ENCODE measurements around the gene MAP7D1. TPM values are rescaled to one million over a fixed set of nuclear protein-coding genes. Genes with fewer than 3 reads are reported as not detected.
"Not testable (repeated sequence)": the region's sequence is repeated elsewhere in the genome, so short reads cannot be mapped to it uniquely, and the experiment has no call there.

Gene MAP7D1
- total RNA-seq, 1 donor from 2014 or later = 120 TPM

- H3K36me3 ChIP-seq = no peaks in the 10 kb centered on the region
- ATAC-seq = no peak
- H3K4me3 ChIP-seq = no peak overlapping the region
- H3K4me1 ChIP-seq = peaks cover under 1% of the 10 kb centered on the region
- TF ChIP-seq, protein P1, sequence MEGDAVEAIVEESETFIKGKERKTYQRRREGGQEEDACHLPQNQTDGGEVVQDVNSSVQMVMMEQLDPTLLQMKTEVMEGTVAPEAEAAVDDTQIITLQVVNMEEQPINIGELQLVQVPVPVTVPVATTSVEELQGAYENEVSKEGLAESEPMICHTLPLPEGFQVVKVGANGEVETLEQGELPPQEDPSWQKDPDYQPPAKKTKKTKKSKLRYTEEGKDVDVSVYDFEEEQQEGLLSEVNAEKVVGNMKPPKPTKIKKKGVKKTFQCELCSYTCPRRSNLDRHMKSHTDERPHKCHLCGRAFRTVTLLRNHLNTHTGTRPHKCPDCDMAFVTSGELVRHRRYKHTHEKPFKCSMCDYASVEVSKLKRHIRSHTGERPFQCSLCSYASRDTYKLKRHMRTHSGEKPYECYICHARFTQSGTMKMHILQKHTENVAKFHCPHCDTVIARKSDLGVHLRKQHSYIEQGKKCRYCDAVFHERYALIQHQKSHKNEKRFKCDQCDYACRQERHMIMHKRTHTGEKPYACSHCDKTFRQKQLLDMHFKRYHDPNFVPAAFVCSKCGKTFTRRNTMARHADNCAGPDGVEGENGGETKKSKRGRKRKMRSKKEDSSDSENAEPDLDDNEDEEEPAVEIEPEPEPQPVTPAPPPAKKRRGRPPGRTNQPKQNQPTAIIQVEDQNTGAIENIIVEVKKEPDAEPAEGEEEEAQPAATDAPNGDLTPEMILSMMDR (IDR thresholded peaks at IDR 0.05) = no peak
- no peaks in the 10 kb centered on the region for H3K27me3 ChIP-seq (ENCODE audit: low read depth)
- no peaks in the 10 kb centered on the region for H3K9me3 ChIP-seq
- intact Hi-C loops (cut with DNase I) = no loop called here
- no peak for DNase-seq
- no peak overlapping the region for H3K27ac ChIP-seq
Measured at GRCh38 chr1:36217670-36218069, 61.7 kb downstream of the MAP7D1 start.

DNA sequence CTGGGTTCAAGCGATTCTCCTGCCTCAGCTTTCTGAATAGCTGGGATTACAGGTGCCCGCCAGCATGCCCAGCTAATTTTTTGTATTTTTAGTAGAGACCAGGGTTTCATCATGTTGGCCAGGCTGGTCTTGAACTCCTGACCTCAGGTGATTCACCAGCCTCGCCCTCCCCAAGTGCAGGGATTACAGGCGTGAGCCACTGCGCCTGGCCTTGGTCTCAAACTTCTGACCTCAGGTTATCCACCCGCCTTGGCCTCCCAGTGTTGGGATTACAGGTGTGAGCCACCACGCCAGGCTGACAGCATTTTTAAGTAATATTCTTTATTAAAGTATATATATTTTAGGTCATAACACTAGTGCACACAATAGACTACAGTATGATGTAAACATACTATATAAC is 65.9 kb downstream of the MAP7D1 start:
- H3K9me3 ChIP-seq; ATAC-seq; H3K27ac ChIP-seq; H3K27me3 ChIP-seq (ENCODE audit: low read depth); DNase-seq; intact Hi-C loops (cut with DNase I); H3K36me3 ChIP-seq; H3K4me3 ChIP-seq: not testable (repeated sequence)
- peaks cover 28% of the 10 kb centered on the region for H3K4me1 ChIP-seq

- no peak for DNase-seq
- Histone ChIP-seq H3K36me3 (peaks cover 3% of the 10 kb centered on the region), H3K27me3 (ENCODE audit: low read depth) (no peaks in the 10 kb centered on the region), H3K4me3 (peak overlapping the region; percentile 87), H3K4me1 (peaks cover 36% of the 10 kb centered on the region), H3K9me3 (no peaks in the 10 kb centered on the region), H3K27ac (peak overlapping the region; percentile 97)
- TF ChIP-seq, protein P1 (IDR thresholded peaks at IDR 0.05) = no peak
- no peak for ATAC-seq
- intact Hi-C loops (cut with DNase I) = no loop called here
Measured at GRCh38 chr1:36222481-36223380, 66.8 kb downstream of the MAP7D1 start.

- no peak for DNase-seq
- peak; percentile 16 to 34 for ATAC-seq
- peak overlapping the region; percentile 97 for H3K27ac ChIP-seq
- TF ChIP-seq, protein P1 (IDR thresholded peaks at IDR 0.05) = no peak
- H3K36me3 ChIP-seq = peaks cover 11% of the 10 kb centered on the region
- H3K4me3 ChIP-seq = peak overlapping the region; percentile 87
- no peaks in the 10 kb centered on the region for H3K27me3 ChIP-seq (ENCODE audit: low read depth)
- H3K4me1 ChIP-seq = peaks cover 36% of the 10 kb centered on the region
- no peaks in the 10 kb centered on the region for H3K9me3 ChIP-seq
- intact Hi-C loops (cut with DNase I) = no loop called here
Measured at GRCh38 chr1:36223381-36223995, 67.5 kb downstream of the MAP7D1 start.

DNA sequence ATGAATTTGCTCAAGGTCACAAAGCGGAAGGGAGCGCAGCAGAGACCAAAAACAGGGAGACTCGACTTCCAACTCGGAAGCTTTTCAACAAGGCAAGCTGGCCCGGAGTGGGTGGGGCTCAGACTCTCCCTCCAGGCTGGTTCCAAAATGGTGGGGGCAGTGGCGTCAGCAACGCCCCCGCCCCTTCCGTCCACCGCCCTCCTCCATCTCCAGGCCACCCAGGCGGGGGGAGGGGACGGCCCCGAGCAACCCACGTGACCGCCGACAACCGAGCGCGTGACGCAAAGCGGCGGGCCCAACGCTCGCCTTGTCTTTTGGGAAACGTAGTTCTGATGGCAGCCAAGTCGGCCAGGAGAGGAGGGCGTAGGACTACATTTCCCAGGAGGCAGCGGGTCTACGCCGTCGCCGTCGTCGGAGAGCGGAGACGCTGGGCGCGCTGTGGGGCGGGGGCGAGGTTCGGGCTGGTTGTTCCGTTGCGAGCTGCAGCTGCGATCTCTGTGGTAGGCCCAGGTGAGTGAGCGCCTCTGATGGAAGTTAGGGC is 68.1 kb downstream of the MAP7D1 start, which contains the start of gene THRAP3:
Gene THRAP3 (plus strand): TSS at position 448 of the 541 bp plus-strand sequence. CDS start 58,121 bp downstream, outside the sequence.
- peaks cover 17% of the 10 kb centered on the region for H3K36me3 ChIP-seq
- H3K4me3 ChIP-seq = peak within 1 kb of the TSS; percentile 87
- peak; percentile 98 for ATAC-seq
- peak; percentile 100 for DNase-seq
- peak within 1 kb of the TSS; percentile 97 for H3K27ac ChIP-seq
- no peaks in the 10 kb centered on the region for H3K27me3 ChIP-seq (ENCODE audit: low read depth)
- intact Hi-C loops (cut with DNase I) = no loop called here
- TF ChIP-seq, protein P1 (IDR thresholded peaks at IDR 0.05) = no peak
- no peaks in the 10 kb centered on the region for H3K9me3 ChIP-seq
- peaks cover 36% of the 10 kb centered on the region for H3K4me1 ChIP-seq

Measured in lower lobe of right lung (tissue), 2 donors.